Ishikawa (cell line): ENCODE measurements around the gene ADGRE3.

Experiments used
- CEBPB ChIP-seq: IDR thresholded peaks from 2 replicates; pipeline ENCODE4 v1.6.1; 2012
- CREB1 ChIP-seq: IDR thresholded peaks from 2 replicates; pipeline ENCODE4 v1.6.1; 2012; ENCODE audit warnings: low read depth
- EP300 ChIP-seq: IDR thresholded peaks from 2 replicates; pipeline ENCODE4 v1.6.1; 2012; ENCODE audit warnings: borderline replicate concordance
- RAD21 ChIP-seq: IDR thresholded peaks from 2 replicates; pipeline ENCODE4 v1.6.1; 2012; ENCODE audit warnings: low read depth
- REST ChIP-seq: IDR thresholded peaks from 2 replicates; pipeline ENCODE4 v1.6.1; 2012; ENCODE audit warnings: low read depth, mild to moderate bottlenecking
- TEAD4 ChIP-seq: IDR thresholded peaks from 2 replicates; pipeline ENCODE4 v1.6.1; 2012
- YY1 ChIP-seq: IDR thresholded peaks from 2 replicates; pipeline ENCODE4 v1.6.1; 2012; ENCODE audit warnings: low read depth
- ZBTB7A ChIP-seq: IDR thresholded peaks from 2 replicates; pipeline ENCODE4 v1.6.1; 2012; ENCODE audit warnings: low read depth

GRCh38 chr19:14678199-14678598 lies 3.6 kb upstream of the ADGRE3 start:
- TF ChIP-seq TEAD4, result no peak
- TF ChIP-seq CEBPB, result no peak
- TF ChIP-seq REST, result no peak
- TF ChIP-seq EP300, result no peak
- TF ChIP-seq CREB1, result no peak
- no peak for TF ChIP-seq RAD21
- no peak for TF ChIP-seq YY1
- TF ChIP-seq ZBTB7A, result no peak
